Measurements from ENCODE around the gene IMP4.

The IMP4 gene

DNA sequence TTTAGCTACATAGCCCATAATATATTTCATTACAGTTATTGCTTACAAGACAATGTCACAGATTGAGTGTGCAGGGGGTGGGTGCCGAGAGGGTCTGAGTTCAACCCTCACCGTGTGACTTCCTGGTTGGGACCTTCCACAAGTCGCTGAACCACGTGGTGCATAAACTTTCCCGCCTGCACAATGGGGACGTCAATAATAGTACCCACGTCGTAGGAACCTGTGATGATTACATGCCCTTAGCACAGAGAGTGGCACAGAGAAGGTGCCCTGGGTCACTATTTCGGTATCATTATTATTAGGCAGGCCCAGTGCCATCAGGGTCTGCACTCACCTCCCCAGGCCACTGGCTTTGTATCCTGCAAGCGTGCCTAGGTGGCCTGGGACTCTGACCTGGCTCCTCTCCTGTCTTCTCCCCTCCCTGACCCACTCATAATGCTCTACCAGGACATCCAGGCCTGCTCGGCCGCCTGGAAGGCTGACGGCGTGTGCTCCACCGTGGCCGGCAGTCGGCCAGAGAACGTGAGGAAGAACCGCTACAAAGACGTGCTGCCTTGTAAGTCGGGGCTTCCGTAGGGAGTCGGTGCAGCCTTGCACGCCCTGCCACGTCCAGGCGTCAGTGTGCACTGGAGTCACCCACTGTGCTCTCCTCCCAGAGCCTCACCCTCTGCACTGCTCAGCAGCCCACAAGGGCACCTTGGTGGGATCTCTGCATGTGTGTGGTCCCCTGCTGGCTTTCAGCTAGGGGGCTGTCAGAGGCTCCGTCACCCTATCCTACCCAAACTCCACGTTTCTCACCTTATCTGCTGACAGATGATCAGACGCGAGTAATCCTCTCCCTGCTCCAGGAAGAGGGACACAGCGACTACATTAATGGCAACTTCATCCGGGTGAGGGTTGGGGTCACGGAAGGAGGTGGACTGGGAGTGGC lies 16.0 kb downstream of the IMP4 start:
- no peak for DNase-seq

DNA sequence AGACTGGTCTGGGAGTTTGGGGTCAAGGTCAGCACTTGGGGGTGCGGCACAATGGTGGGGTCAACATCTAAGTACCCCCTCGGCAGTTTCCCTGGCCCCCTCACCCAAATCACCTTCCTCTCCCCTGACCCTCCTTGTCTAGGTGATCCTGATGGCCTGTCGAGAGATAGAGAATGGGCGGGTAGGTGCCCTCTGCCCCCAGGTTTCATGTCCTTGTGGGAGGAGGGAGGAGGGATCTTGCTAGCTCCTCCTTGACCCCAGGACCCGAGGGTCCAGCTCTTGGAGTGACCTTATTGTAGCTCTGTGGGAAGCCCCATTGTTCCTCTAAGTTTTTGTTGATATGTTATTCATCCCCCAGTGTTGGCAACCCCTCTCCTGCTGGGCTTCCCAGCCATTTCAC lies 16.8 kb downstream of the IMP4 start:
- DNase-seq, result no peak

DNA sequence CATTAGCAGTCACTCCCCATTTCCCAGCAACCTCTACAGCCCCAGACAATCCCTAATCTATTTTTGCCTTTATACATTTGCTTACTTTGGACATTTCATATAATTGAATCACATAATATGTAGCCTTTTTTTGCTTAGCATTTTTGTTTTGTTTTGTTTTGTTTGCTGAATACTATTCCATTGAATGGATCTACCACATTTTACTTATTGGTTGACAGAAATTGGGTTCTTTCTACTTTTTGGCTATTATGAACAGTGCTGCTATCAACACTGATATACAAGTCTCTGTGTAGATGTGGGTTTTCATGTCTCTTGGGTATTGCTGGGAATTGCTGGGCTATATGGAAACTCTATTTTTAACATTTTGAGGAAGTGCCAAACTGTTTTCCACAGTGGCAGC lies 20.8 kb downstream of the IMP4 start:
- no peak for DNase-seq

DNA sequence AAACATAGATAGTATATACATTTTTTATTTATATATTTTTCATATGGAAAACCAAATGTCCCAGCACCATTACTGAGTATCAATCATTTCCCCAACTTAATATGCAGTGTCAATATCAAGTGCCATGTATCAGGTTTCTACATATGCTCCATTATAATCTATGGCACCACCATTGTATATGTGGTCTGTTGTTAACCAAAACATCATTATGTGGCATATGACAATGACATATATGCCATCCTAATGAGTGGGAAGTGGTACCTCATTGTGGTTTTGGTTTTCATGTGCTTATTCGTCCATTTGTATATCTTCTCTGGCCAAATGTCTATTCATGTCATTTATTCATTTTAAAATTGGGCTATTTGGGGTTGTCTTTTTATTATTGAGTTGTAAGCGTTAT lies 22.4 kb downstream of the IMP4 start:
- no peak for DNase-seq

DNA sequence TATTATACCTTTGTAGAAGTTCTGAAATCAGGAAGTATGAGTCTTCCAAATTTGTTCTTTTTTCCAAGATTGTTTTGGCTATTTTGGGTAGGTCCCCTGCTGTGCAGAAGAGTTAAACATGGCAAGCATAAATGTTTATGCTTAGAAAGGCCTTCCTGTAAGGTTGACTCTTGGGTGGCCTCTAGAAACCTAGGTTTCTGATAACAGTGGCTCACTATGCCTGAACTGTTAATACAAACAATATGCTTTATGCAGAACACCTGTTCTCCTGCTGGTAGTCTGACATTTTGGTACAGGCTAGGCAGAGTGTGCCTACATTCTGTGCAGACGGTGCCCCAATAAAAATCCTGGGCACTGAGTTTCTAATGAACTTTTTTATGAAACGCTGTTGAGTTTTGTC lies 23.3 kb downstream of the IMP4 start:
- no peak for DNase-seq

DNA sequence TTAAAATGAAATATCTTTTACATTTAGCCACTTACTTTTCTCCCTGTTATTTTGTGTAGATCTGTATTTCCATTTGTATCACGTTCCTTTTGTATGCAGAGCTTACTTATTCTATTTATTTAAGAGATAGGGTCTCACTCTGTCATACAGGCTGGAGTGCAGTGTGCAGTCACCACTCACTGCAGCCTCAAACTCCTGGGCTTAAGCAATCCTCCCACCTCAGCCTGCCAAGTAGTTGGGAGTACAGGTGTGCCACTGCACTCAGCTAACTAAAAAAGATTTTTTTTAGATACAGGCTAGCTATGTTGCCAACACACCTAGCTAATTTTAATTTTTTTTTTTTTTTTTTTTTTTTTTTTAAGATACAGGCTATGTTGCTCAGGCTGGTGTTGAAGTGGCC lies 24.0 kb downstream of the IMP4 start:
- DNase-seq, result no peak

DNA sequence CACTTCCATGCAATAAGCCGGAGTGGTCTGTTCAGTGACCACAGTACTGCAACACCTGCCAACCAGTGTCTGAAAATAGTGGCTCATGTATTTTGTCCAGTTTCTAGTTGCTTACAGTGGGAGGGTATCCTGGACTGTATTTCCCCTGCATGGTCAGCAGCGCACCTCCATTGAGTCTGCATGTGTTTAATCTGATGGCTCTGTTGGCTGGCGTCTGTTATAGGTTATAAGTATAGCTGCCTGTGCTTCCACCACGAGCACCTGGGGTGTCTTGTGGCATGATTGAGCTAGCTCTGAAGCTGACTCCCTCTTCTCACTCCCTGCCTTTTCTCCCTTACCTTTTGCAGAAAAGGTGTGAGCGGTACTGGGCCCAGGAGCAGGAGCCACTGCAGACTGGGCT lies 26.1 kb downstream of the IMP4 start:
- no peak for DNase-seq

DNA sequence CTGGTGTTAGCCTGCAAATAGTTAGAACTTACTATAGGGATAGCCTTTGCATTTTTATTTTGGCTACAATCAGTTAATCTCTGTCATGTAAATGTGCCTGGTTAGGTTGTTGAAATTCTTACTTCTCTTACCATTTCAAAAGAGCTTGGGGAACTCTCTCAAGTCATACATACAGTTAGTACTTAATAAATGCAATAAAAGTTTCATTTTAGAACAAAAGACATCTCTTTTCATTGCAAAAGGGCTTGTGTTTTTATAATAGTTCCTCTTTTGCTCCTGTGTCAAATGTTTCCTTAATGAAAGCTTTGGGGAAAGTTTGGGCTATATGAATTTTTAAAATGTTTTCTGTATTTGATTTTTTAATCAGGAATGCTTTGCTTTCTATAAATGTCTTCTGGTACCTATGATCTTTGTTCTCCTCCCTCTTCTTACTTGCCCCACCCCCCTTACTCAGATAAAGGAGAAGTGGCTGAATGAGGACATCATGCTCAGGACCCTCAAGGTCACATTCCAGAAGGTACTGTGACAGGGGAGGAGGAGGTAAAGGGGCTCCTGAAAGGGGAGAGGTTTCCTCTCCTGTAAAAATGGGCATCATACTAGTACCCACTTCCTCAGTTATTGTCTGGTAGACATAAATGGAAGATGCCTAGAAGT lies 26.7 kb downstream of the IMP4 start:
- no peak for DNase-seq

DNA sequence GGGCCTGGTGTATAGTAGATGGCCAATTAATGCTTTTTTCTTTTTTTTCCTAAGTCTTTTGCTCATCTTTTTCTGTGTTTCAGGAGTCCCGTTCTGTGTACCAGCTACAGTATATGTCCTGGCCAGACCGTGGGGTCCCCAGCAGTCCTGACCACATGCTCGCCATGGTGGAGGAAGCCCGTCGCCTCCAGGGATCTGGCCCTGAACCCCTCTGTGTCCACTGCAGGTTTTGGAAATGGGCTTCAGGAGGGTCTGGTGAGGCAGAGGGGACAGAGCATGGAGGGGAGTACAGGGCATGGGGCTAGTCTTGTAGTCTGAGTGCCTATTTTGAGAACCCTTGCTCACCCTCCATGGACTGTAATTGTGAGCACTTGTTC lies 27.3 kb downstream of the IMP4 start:
- no peak for DNase-seq

DNA sequence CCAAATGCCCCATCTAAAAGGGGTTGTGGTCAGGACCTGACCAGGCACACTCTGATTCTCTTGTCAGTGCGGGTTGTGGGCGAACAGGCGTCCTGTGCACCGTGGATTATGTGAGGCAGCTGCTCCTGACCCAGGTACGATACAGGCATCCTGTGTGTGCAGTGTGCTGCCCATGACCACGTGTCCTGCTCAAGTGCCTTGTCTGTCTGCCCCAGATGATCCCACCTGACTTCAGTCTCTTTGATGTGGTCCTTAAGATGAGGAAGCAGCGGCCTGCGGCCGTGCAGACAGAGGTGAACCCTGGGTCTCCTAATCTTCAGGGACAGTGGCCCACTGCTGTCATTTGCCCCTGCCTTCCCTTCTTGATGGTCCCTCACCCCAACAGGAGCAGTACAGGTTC lies 27.8 kb downstream of the IMP4 start:
- DNase-seq, result no peak

DNA sequence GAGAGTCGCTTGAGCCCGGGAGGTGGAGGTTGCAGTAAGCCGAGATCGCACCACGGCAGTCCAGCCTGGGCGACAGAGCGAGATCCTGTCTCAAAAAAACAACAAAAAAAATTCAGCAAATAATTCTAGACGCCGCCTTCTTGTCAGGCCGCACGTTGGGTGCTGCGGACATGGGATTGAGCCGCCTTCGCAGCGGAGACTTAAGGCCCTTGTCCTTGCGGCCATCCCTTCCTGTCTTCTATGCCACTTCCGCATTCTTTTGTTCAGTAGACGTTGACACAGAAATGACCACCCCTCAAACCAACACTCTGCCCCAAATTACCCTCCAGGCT lies 29.0 kb downstream of the IMP4 start:
- DNase-seq, result no peak

DNA sequence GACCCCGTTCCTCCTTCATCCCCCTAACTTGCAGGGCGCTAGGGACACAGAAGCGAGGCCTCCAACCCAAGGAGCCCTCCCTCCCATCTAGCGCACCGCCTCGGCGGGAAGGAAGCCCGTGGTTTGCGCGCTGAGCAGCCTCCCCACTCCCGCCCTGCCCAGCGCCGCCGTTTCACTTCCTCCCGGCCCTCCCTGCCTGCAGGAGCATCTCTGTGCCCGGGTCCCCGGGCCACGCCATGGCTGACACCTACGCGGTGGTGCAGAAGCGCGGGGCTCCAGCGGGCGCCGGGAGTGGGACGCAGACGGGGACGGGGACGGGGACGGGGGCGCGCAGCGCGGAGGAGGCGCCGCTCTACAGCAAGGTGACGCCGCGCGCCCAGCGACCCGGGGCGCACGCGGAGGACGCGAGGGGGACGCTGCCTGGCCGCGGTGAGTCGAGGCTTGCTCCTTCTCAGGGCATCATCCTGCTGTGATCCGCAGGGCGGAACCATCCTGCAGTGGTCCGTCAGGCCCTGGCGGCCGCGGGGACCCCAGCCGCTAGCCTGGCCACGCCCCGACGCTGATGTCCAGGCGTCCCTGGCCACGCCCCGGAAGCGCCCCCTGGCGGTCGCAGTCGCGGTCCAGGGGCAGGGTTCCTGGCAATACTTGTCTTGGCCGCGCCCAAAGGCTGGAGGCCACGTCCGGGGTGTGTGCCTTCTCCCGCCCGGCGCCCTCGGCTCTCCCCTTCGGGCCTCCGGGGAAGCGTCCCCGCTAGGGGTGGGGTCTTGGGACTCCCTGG lies 29.5 kb downstream of the IMP4 start:
- no peak for DNase-seq

DNA sequence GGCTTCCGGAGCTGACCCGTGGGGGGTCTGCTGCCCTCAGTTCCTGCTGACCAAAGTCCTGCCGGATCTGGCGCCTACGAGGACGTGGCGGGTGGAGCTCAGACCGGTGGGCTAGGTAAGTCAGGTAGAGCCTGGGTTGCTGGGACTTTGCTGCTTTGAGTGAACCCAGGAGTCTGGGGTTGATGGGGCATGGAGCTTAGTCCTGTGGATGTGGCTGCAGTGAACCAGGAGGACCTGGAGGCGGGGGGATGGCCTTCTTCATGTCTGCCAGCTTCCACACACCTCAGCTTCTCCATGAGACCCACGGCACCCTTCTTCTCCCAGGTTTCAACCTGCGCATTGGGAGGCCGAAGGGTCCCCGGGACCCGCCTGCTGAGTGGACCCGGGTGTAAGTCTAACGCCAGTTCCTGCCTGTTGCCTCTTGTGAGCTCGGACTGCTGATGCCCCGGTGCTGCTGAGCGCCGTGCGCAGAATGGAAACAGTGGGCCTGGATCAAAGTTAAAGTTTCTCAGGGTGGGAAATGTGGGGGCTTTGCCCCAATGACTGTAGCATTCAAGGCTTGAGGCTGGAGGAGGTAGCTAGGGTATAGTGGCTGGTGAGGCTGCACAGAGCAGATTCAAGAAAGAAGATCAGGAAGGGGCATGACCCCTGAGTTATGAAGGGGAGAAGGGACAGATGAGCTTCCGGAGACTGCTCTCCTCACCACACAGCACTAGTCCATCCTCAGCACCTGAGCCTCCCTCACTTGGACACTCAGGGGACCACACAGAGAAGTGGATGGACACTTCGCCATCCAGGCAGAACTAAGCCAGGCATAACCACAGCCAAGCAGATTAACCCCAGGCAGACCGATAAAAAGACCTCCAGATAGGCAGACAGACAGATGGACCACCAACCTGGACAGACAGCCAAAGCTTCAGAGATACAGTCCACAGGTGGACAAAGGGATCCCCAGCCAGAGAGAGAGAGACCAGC lies 30.4 kb downstream of the IMP4 start:
- no peak for DNase-seq

DNA sequence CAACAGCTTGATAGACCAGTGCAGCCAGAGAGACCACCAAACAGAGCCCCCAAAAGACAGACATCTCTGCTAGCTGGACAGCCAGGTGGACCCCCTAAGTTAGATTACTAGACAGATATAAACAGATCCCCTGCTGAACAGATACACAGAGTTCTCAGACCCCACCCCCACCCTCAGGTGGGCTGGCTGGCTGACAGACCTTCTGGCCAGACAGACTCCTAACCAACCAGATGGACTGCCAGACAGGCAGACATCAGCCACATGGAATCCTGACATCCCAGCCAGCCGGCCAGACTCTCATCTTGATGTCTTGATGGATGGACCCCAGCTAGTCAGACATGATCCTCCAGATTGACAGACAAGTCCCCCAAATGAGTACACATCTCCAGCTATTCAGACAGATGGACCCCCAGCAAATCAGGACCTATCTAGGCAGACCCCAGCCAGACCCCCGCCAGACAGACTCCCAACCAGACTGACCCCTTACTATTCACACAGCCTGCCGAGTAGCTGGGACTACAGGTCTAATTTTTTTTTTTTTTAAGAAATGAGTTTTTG lies 31.2 kb downstream of the IMP4 start:
- DNase-seq, result no peak

DNA sequence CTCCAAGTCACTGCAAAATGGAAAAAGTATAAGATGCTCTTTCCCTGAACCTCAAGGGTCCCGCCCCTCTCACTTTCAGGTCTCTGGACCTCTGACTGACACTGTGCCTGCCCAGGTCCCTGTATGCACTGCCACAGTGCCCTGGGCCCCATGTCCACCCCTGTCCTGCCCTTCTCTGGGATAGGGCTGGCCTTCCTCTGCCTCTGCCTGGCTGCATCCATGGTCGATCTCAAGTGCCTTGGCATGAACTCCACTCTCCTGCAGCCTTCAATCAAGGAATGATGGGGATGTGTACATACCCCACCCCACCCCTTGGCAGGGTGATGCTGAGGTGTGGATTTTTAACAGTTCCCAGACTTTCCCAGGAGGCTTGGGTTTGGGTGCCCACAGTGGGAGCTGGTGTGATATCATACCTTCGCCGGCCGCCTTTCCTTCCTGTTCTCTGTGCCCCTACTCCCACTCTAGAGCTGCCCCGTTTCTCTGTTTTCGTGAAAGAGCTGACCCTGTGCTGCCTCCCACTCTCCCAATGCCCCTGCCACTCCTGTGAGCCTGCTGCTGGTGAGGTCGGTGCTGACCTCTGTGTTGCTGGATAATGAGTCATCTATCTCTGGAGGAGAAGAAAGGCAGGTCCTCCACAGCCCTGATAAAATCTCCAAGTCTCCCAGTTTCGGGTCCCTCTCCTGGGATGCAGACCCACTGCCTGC lies 32.0 kb downstream of the IMP4 start:
- DNase-seq, result no peak

DNA sequence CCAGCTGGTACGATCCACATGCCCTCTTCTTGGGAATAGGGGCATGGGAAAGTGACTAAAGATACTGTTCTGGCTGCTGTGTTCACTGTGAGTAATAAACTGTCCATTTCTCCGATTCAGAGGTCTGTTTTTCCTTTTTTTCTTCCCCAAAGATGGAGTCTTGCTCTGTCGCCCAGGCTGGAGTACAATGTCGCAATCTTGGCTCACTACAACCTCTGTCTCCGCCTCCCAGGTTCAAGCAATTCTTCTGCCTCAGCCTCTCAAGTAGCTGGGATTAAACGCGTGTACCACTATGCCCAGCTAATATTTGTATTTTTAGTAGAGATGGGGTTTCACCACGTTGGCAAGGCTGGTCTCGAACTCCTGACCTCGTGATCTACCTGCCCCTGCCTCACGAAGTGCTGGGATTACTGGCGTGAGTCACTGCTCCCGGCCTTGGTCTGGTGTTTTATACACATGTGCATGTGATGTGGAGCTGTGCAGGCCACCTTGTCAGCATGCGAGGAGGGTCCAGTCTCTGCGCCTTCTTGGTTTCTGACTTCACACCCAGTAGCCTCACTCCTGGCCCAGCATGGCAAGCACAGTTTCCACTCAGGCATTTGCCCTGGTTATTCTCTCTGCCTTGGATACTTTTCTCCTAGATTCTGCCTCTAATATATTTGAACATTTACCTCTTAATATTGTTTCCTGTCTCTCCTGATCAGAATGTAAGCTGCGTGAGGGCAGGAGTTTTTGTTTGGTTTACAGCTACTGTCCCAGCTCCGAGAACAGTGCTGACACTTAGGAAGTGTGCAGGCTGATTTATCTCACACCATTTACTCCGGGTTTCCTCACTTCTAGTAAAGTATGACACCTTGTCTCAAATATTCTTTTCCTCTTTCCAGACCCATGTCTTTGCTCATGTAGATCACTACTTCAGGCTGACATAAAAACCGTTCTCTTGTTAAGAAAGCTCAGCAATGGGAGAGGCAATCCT lies 32.9 kb downstream of the IMP4 start:
- DNase-seq, result no peak

DNA sequence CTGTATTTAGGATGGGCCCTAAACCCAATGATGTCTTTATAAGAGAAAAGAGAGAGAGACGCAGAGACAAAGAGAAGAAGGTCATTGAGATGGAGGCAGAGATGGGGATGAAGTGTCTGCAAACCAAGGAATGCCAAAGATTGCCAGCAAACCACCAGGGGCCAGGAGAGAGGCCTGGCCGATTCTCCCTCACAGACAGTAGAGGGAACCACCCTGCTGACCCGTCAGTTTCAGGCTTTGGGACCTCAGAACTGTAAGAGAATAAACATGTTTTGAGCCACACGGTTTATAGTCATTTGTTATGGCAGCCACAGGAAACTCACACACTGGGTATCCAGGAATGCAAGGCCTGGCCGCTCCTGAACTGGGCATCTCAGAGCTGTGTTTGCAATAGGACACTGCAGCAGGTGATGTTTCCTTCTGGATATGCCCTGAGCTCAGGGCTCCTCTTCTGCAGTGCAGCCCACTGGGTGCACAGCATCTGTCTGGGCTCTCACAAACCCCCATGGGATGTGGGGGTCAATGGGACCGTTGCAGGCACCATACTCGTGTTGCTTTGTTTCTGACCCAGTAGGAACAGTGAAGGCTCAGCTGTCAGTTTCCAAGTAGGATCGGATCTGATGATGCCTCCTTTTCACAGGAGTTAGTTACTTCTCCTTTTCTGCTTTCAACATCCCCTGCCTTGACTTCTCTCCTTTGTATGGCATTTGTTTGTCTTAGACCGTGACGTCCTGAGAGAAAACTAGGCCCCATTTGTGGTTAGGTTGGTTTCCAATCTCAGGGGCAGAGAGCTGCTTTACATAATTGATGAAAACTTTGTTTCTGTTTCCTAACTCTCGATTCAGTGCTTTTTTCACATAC lies 34.0 kb downstream of the IMP4 start:
- no peak for DNase-seq

DNA sequence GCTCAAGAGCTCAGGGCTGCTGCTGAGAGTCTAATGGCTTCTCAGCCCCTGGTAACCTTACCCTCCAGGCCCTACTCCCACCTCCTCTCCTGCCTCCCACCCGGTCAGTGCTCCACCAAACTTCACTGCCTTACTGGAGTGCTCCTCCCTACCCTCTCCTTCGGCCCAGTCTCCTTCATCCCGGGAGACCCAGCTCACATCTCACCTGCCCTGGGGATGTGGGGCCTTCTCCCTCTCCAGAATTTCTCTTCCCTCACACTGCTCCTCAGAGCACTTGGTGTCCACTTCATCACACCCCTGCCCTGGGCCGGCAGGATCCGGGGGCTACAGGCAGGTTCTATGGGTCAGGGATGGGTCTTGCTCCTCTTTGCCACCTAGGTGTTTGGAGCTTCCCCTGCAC lies 34.8 kb downstream of the IMP4 start:
- DNase-seq, result no peak

DNA sequence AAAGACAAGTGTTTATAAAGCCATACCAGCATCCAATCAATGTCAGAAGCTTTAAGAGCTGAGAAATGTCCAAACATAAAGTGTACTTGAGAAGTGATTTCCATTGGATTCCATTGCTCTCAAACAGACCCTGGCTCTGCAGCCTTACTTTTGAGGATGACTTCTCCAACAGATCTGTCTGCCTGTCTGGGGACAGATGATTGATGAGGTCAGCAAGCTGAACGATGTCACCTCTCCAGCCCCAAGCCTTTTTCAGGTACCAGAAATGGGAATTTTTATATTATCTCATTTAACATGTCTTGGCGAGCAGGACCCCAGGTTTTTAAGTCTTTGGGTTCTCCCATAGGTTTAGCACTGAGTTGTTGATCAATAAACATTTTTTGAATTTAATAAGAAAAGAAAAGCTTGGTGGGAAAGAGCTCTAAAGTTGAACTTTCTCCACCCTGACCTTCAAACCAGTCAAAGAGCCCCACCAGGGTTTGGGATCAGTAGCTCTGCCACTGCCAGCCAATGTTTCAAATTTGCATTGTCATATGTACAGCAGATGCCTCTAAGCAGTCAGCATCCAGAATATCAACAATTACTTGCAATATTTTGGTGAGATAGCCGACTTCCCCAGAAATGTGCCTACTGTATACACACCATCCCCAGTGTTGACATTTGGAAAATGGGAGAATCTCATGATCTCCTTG lies 35.7 kb downstream of the IMP4 start:
- no peak for DNase-seq
